ENCODE results near the gene VGLL4. TPM values are rescaled to one million over a fixed set of nuclear protein-coding genes. Genes with fewer than 3 reads are reported as not detected.

VGLL4 gene
- total RNA-seq, 1 donor from 2014 or later: 48.7 TPM

DNA sequence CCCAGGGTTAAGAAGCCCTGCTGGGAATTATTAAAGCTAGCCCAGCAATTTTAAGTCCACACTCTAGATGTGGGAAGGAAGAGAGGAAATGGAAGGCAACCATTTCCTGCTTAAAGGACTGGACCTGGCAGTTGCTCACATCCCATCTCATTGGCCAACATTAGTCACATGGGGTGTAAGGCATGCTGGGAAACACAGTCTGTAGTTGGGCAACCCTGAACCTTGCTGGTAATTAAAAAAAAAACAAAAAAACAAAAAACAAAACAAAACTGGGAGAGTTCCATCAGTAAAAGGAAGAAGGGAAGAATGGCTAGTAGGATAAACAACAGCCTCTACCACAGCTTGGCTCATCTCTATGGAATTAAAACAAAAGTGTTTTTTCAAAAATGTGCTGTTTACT is 136.0 kb downstream of the VGLL4 start:
- no peak for DNase-seq (ENCODE audit: low spot score)
- no peak overlapping the region for H3K27ac Mint-ChIP-seq
- intact Hi-C loops (cut with micrococcal nuclease): no loop called here

More for the DNA sequence above, 136.0 kb downstream of the VGLL4 start:
- no peaks in the 10 kb centered on the region for H3K4me1 Mint-ChIP-seq (ENCODE audit: low read depth)
- H3K4me3 Mint-ChIP-seq: no peak overlapping the region
- no peaks in the 10 kb centered on the region for H3K36me3 Mint-ChIP-seq (ENCODE audit: low read depth)
- no peaks in the 10 kb centered on the region for H3K9me3 Mint-ChIP-seq
- no peaks in the 10 kb centered on the region for H3K27me3 Mint-ChIP-seq (ENCODE audit: insufficient read depth)

Other genes with a start within 250 kb of the VGLL4 start
- gene TAMM41, start 203.0 kb upstream of the VGLL4 start, total RNA-seq: 35.2 and 38.0 TPM in 2 replicates

Data from activated T-helper 1 cell treated with anti-CD3 and anti-CD28 coated beads, Interleukin-12 subunit alpha, Interleukin-12 subunit beta, Interleukin-2, Interleukin-4 antibody, amounts not matched to agents 30 ng/mL and 10 ng/mL and 1 ng/mL, durations not matched to agents 14 hours and 24 hours and 36 hours (primary cell).